ENCODE results near the gene PRM1.

Gene PRM1

GRCh38 chr16:11323551-11324336, 42.6 kb upstream of the PRM1 start:
- DNase-seq (ENCODE audit: low read depth in 1 of 2, low spot score in 1 of 2) = no peak
- TF ChIP-seq JUND (IDR thresholded peaks at IDR 0.05; ENCODE audit: low read depth) = no peak
- in situ Hi-C loops (cut with HindIII; ENCODE audit: low pct_unique_long_range_greater_than_20kb, low sequenced_read_pairs) = no loop called here

DNA sequence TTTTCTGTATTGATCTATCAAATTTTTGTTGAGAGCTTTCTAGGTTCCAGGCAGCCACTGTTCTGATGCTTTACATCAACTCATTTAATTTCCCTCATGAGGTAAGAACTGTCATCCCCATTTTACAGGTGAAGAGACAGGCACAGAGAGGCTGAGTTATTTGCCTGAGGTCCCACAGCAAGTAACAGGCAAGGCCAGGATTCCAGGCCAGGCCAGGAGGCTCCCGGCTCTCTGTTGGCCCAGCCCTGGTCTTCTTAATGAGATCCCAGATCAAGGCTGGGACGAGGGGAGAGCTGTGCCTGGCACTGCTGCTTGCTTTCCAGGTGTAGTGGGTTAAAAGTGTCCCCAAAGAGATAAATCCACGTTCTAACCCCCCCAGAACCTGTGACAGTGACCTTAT, 41.7 kb upstream of the PRM1 start:
- in situ Hi-C loops (cut with HindIII; ENCODE audit: low pct_unique_long_range_greater_than_20kb, low sequenced_read_pairs) = no loop called here
- DNase-seq (ENCODE audit: low read depth in 1 of 2, low spot score in 1 of 2) = no peak
- no peak for TF ChIP-seq JUND (IDR thresholded peaks at IDR 0.05; ENCODE audit: low read depth)

GRCh38 chr16:11321662-11322061, 40.5 kb upstream of the PRM1 start:
- no peak for TF ChIP-seq JUND (IDR thresholded peaks at IDR 0.05; ENCODE audit: low read depth)
- in situ Hi-C loops (cut with HindIII; ENCODE audit: low pct_unique_long_range_greater_than_20kb, low sequenced_read_pairs) = no loop called here
- DNase-seq (ENCODE audit: low read depth in 1 of 2, low spot score in 1 of 2) = no peak

GRCh38 chr16:11320170-11320569, 39.0 kb upstream of the PRM1 start:
- TF ChIP-seq JUND (IDR thresholded peaks at IDR 0.05; ENCODE audit: low read depth) = no peak
- DNase-seq (ENCODE audit: low read depth in 1 of 2, low spot score in 1 of 2) = peak in 1 of 2 experiments; percentile 42
- in situ Hi-C loops (cut with HindIII; ENCODE audit: low pct_unique_long_range_greater_than_20kb, low sequenced_read_pairs) = no loop called here

DNA sequence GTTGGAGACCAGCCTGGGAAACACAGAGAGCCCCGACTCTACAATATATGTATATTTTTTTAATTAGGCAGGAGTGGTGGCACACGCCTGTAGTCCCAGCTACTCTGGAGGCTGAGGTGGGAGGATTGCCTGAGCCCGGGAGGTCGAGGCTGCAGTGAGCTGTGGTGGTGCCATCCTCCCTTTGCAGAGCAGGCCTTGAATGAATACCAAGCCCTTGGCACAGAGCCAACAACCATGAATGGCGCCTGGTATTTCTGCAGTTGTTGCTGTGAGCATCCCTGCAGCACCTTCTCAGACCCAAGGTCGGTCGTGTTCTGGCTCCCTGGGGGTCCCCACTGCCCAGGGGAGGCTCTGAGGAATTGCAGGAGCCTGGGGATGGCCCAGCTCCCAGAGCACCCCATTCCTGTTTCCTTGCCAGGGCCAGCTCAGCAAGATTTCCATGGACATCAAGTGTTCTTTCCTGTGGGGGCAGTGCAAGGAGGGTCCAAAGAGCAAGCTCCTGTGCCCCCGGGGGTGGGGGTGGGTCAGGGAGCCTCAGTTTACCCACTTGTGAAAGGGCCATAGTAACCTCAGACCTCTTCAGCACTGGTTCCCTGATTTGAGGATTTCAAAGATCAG, 38.5 kb upstream of the PRM1 start:
- in situ Hi-C loops (cut with HindIII; ENCODE audit: low pct_unique_long_range_greater_than_20kb, low sequenced_read_pairs) = no loop called here
- TF ChIP-seq JUND (IDR thresholded peaks at IDR 0.05; ENCODE audit: low read depth) = no peak
- DNase-seq (ENCODE audit: low read depth in 1 of 2, low spot score in 1 of 2) = peak in 1 of 2 experiments; percentile 51

GRCh38 chr16:11318817-11319216, 37.7 kb upstream of the PRM1 start:
- no peak for DNase-seq (ENCODE audit: low read depth in 1 of 2, low spot score in 1 of 2)
- TF ChIP-seq JUND (IDR thresholded peaks at IDR 0.05; ENCODE audit: low read depth) = no peak
- in situ Hi-C loops (cut with HindIII; ENCODE audit: low pct_unique_long_range_greater_than_20kb, low sequenced_read_pairs) = no loop called here

GRCh38 chr16:11316331-11317015, 35.3 kb upstream of the PRM1 start:
- no peak for DNase-seq (ENCODE audit: low read depth in 1 of 2, low spot score in 1 of 2)
- in situ Hi-C loops (cut with HindIII; ENCODE audit: low pct_unique_long_range_greater_than_20kb, low sequenced_read_pairs) = no loop called here
- TF ChIP-seq JUND (IDR thresholded peaks at IDR 0.05; ENCODE audit: low read depth) = no peak

DNA sequence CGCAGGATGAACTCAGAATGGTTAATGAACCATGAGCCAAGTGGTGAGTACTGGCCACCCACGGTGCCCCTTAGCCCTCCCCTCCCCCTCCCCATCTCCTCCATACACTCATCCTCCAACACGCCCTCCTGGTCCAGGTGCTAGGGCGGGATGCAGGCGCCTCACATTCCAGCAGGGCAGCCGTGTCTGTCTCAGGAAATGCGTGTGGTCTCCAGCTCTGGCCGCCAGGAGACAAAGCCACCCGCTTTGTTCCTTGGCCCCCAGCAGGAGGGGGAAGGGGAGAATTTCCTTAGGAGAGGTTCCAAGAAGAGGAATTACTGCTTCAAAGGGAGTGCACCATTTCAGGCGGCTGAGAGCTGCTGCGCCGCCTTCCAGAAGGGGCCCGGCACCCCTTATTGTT, 34.4 kb upstream of the PRM1 start:
- no peak for TF ChIP-seq JUND (IDR thresholded peaks at IDR 0.05; ENCODE audit: low read depth)
- no peak for DNase-seq (ENCODE audit: low read depth in 1 of 2, low spot score in 1 of 2)
- in situ Hi-C loops (cut with HindIII; ENCODE audit: low pct_unique_long_range_greater_than_20kb, low sequenced_read_pairs) = no loop called here

- DNase-seq (ENCODE audit: low read depth in 1 of 2, low spot score in 1 of 2) = no peak
- no peak for TF ChIP-seq JUND (IDR thresholded peaks at IDR 0.05; ENCODE audit: low read depth)
- in situ Hi-C loops (cut with HindIII; ENCODE audit: low pct_unique_long_range_greater_than_20kb, low sequenced_read_pairs) = no loop called here
Observed at GRCh38 chr16:11314309-11314894, 33.3 kb upstream of the PRM1 start.

- TF ChIP-seq JUND (IDR thresholded peaks at IDR 0.05; ENCODE audit: low read depth) = no peak
- in situ Hi-C loops (cut with HindIII; ENCODE audit: low pct_unique_long_range_greater_than_20kb, low sequenced_read_pairs) = no loop called here
- DNase-seq (ENCODE audit: low read depth in 1 of 2, low spot score in 1 of 2) = no peak
Observed at GRCh38 chr16:11313493-11314308, 32.6 kb upstream of the PRM1 start.

GRCh38 chr16:11312718-11313492, 31.8 kb upstream of the PRM1 start:
- no peak for TF ChIP-seq JUND (IDR thresholded peaks at IDR 0.05; ENCODE audit: low read depth)
- in situ Hi-C loops (cut with HindIII; ENCODE audit: low pct_unique_long_range_greater_than_20kb, low sequenced_read_pairs) = no loop called here
- DNase-seq (ENCODE audit: low read depth in 1 of 2, low spot score in 1 of 2) = peak; percentile 60 to 81
